Heart right ventricle (tissue), 16 donors: ENCODE data around the gene PARD3. TPM values are rescaled to one million over a fixed set of nuclear protein-coding genes. Genes with fewer than 3 reads are reported as not detected.

Experiments used
- ATAC-seq, 8 donors: fragments of 200-7000 bp; cut with Tn5 transposase; one replicate each; pipeline ENCODE4 v1.9.1; 2020; ENCODE audit warnings: mild to moderate bottlenecking in 8 of 8, moderate library complexity in 8 of 8, moderate number of reproducible peaks in 1 of 8
- DNase-seq, 2 donors: peaks; one replicate each; pipeline ENCODE4 v3.0.0-alpha.2; 2020
- H3K27ac ChIP-seq, 10 donors: fragments of 200-600 bp; sonication (generic) in 2 of 10; one replicate each; pipeline versions ENCODE4 v1.5.0 to v1.8.0; 2020 to 2022; ENCODE audit warnings: mild to moderate bottlenecking in 3 of 10
- H3K27me3 ChIP-seq, 7 donors: fragments of 200-600 bp; one replicate each; pipeline ENCODE4 v1.8.0; 2021 to 2022; ENCODE audit warnings: mild to moderate bottlenecking in 2 of 7
- H3K36me3 ChIP-seq, 9 donors: fragments of 200-600 bp; sonication (generic) in 1 of 9; one replicate each; pipeline versions ENCODE4 v1.5.0 to v1.8.0; 2020 to 2022; ENCODE audit warnings: mild to moderate bottlenecking in 2 of 9
- H3K4me1 ChIP-seq, 9 donors: fragments of 200-600 bp; sonication (generic) in 1 of 9; one replicate each; pipeline versions ENCODE4 v1.5.0 to v1.8.0; 2020 to 2022; ENCODE audit warnings: mild to moderate bottlenecking in 4 of 9
- H3K4me3 ChIP-seq, 10 donors: fragments of 200-600 bp; sonication (generic) in 2 of 10; one replicate each; pipeline versions ENCODE4 v1.5.0 to v1.8.0; 2020 to 2022; ENCODE audit warnings: mild to moderate bottlenecking in 7 of 10, moderate library complexity in 2 of 10
- H3K9me3 ChIP-seq, 11 donors: fragments of 200-600 bp in 10 of 11; sonication (generic) in 2 of 11; one replicate each; pipeline versions ENCODE4 v1.5.0 to v1.8.0; 2013 to 2022; ENCODE audit warnings: mild to moderate bottlenecking in 2 of 11, control low read depth in 1 of 11, moderate library complexity in 1 of 11
- CTCF ChIP-seq, 9 donors: fragments of 200-600 bp; sonication (generic) in 2 of 9; IDR thresholded peaks; one replicate each; pipeline versions ENCODE4 v1.5.0 to v1.8.0; 2021 to 2022; ENCODE audit warnings: antibody characterized with exemption in 9 of 9, mild to moderate bottlenecking in 5 of 9, moderate library complexity in 1 of 9
- WGBS, 2 donors: extraction: QIAGEN DNeasy Blood & Tissue Kit; methylation state at CpG; one replicate each; pipeline ENCODE4 v1.1.7; 2013; ENCODE audit warnings: inconsistent platforms in 1 of 2; 5-methylcytosine and 5-hydroxymethylcytosine counted together
- intact Hi-C, 10 donors: fragments of 100-400 bp; cut with DNase I; formaldehyde crosslinking; loops; one replicate each; pipeline versions ENCODE4 v1.11.1 to v1.14.2; 2022
- polyA plus RNA-seq, 2 donors: library from polyadenylated mRNA; stranded (reverse); fragments of 200-250 nt; gene quantifications; one replicate each; pipeline ENCODE4 v1.2.3, GENCODE V29; 2013
- total RNA-seq, 10 donors: library from RNA; stranded (reverse); fragmentation: NEBNext Ultra II Directional in 3 of 10; extraction: Animal tissue kit (Norgen Biotek cat#: 25700) in 3 of 10; gene quantifications; one replicate each; pipeline versions ENCODE4 v1.2.1 to v1.2.4, GENCODE V29; 2021 to 2023
- donor health status: Arrhythmogenic right ventricular cardiomyopathy.
- donor health status: ischemic (EF 13 %, LVEDD 7.1; RV severe dilation, severe dysfunction).
- donor health status: healthy with polysubstance abuse.
- donor health status: DM: no; HTN: yes; CAD: no.
- donor health status: DM: no; HTN: no; CAD: no.
- donor health status: ischemic (EF 25% LVEDD 6.9; RV normal size, moderate dysfunction).
- donor health status: ischemic (EF 25% LVEDD 5.7; RV mildly dilated, moderate dysfunction).
- donor health status: healthy.
- donor health status: DM: yes; HTN: yes; CAD: no.
- donor health status: Ischemic cardiomyopathy.
- donor health status: ischemic (EF 35%, LVEDD 5.7; RV mildly dilated, moderate dysfunction).
- donor health status: nonischemic (EF 11% LVEDD 7.7; RV severe dilation, severe dysfunction).
- donor health status: DM: yes; HTN: yes; CAD: no.
- donor health status: PGD.
- donor health status: ischemic (EF 29% LVEDD 5.4; RV normal size, mild dysfunction).
- donor health status: nonischemic (EF 23%, LVEDD 6.1; RV moderate dilation, normal function).

The PARD3 gene
- total and polyA plus RNA-seq, 12 donors = 19.7 to 41.8 (median 34.2) TPM

- Histone ChIP-seq H3K4me1 (peaks cover 0 to 24% (median 7%) of the 10 kb centered on the region in 9 donors), H3K36me3 (no peaks in the 10 kb centered on the region), H3K9me3 (no peaks in the 10 kb centered on the region), H3K27ac (no peak overlapping the region), H3K27me3 (no peaks in the 10 kb centered on the region), H3K4me3 (no peak overlapping the region)
- ATAC-seq (no peak), DNase-seq (no peak)
- TF ChIP-seq CTCF (IDR thresholded peaks at IDR 0.05) = no peak
- intact Hi-C loops = no loop called here
- WGBS, 2 donors = 61 to 75% methylated on average over 3 of the region's 3 CpGs
Measured at GRCh38 chr10:34491678-34492077, 323.4 kb downstream of the PARD3 start.

GRCh38 chr10:34489973-34490745 lies 324.9 kb downstream of the PARD3 start:
- ATAC-seq = peak in 1 of 8 donors; percentile 35
- Histone ChIP-seq H3K27ac (no peak overlapping the region), H3K36me3 (no peaks in the 10 kb centered on the region), H3K27me3 (no peaks in the 10 kb centered on the region), H3K9me3 (no peaks in the 10 kb centered on the region), H3K4me1 (peaks cover 0 to 24% (median 7%) of the 10 kb centered on the region in 9 donors), H3K4me3 (no peak overlapping the region)
- 83 to 89% methylated on average over 7 of the region's 7 CpGs for WGBS, 2 donors
- intact Hi-C loops = no loop called here
- DNase-seq = no peak
- no peak for TF ChIP-seq CTCF (IDR thresholded peaks at IDR 0.05)

- no peak for ATAC-seq
- 97 to 98% methylated on average over 3 of the region's 3 CpGs for WGBS, 2 donors
Measured at GRCh38 chr10:34489411-34489810, 325.7 kb downstream of the PARD3 start.

GRCh38 chr10:34488476-34489130 lies 326.5 kb downstream of the PARD3 start:
- ATAC-seq (no peak), DNase-seq (no peak)
- Histone ChIP-seq H3K27ac (no peak overlapping the region), H3K4me3 (no peak overlapping the region), H3K9me3 (no peaks in the 10 kb centered on the region), H3K4me1 (peaks cover 0 to 24% (median 7%) of the 10 kb centered on the region in 9 donors), H3K27me3 (no peaks in the 10 kb centered on the region), H3K36me3 (no peaks in the 10 kb centered on the region)
- TF ChIP-seq CTCF (IDR thresholded peaks at IDR 0.05) = no peak
- WGBS, 2 donors = 92 to 97% methylated on average over 22 of the region's 22 CpGs
- intact Hi-C loops = no loop called here

More at GRCh38 chr10:34489411-34489810, 325.7 kb downstream of the PARD3 start:
- H3K27me3 ChIP-seq = no peaks in the 10 kb centered on the region
- TF ChIP-seq CTCF (IDR thresholded peaks at IDR 0.05) = no peak
- H3K4me1 ChIP-seq = peaks cover 0 to 24% (median 7%) of the 10 kb centered on the region in 9 donors
- DNase-seq = no peak
- no peaks in the 10 kb centered on the region for H3K9me3 ChIP-seq
- intact Hi-C loops = no loop called here
- H3K27ac ChIP-seq = no peak overlapping the region
- H3K4me3 ChIP-seq = no peak overlapping the region
- H3K36me3 ChIP-seq = no peaks in the 10 kb centered on the region
